OCI-LY3 (cell line): Measurements from ENCODE around the gene ARHGAP10.

Source experiments
- CTCF ChIP-seq: fragments of 200-600, 300-600 bp; sonication (generic); IDR thresholded peaks from 2 replicates; pipeline ENCODE4 v1.5.1; 2014; ENCODE audit warnings: antibody characterized with exemption, low read length, low read depth
- EZH2phosphoT487 ChIP-seq: fragments of 200-600 bp; shearing (Covaris generic); IDR thresholded peaks from 2 replicates; pipeline ENCODE4 v1.6.1; 2018; ENCODE audit warnings: antibody characterized with exemption, mixed run types, low read depth

GRCh38 chr4:147879676-147880075 lies 147.8 kb downstream of the ARHGAP10 start:
- TF ChIP-seq CTCF (no peak), EZH2phosphoT487 (no peak)
